HEK293 (cell line): ENCODE results near the gene BCL11B.

Source experiments
- ATF2 ChIP-seq: fragments of 450-650 bp; formaldehyde crosslinking; IDR thresholded peaks from 2 replicates; pipeline ENCODE4 v1.5.1; 2016; ENCODE audit warnings: missing biosample characterization, missing genetic modification characterization, low read depth
- MZF1 ChIP-seq: fragments of 450-650 bp; formaldehyde crosslinking; IDR thresholded peaks from 2 replicates; pipeline ENCODE4 v1.5.1; 2017; ENCODE audit warnings: missing biosample characterization, missing genetic modification characterization, borderline replicate concordance
- SALL2 ChIP-seq: fragments of 450-650 bp; formaldehyde crosslinking; IDR thresholded peaks from 2 replicates; pipeline ENCODE4 v1.5.0; 2017; ENCODE audit warnings: missing biosample characterization, mild to moderate bottlenecking, missing genetic modification characterization, borderline replicate concordance
- TCF7L2 ChIP-seq: IDR thresholded peaks from 2 replicates; pipeline ENCODE4 v1.6.1; 2011; ENCODE audit warnings: low read depth, mild to moderate bottlenecking, inconsistent platforms, low read length, moderate library complexity, borderline replicate concordance
- ZNF23 ChIP-seq: fragments of 450-650 bp; formaldehyde crosslinking; IDR thresholded peaks from 2 replicates; pipeline ENCODE4 v1.5.1; 2016; ENCODE audit warnings: missing biosample characterization, missing genetic modification characterization, borderline replicate concordance
- ZNF341 ChIP-seq: fragments of 450-650 bp; formaldehyde crosslinking; IDR thresholded peaks from 2 replicates; pipeline ENCODE4; 2016; ENCODE audit warnings: low read depth, missing biosample characterization, missing genetic modification characterization
- ZNF37A ChIP-seq: fragments of 450-650 bp; IDR thresholded peaks from 2 replicates; pipeline ENCODE4 v1.5.1; 2018; ENCODE audit warnings: missing biosample characterization, missing genetic modification characterization
- ZNF394 ChIP-seq: fragments of 450-650 bp; formaldehyde crosslinking; IDR thresholded peaks from 2 replicates; pipeline ENCODE4 v1.5.1; 2016; ENCODE audit warnings: missing biosample characterization, missing genetic modification characterization, mild to moderate bottlenecking, moderate library complexity, borderline replicate concordance
- ZNF510 ChIP-seq: fragments of 450-650 bp; formaldehyde crosslinking; IDR thresholded peaks from 2 replicates; pipeline ENCODE4 v1.5.1; 2018; ENCODE audit warnings: mild to moderate bottlenecking, missing genetic modification characterization, missing biosample characterization; ENCODE audit not compliant: insufficient replicate concordance
- TF ChIP-seq, protein P1 (sequence below): fragments of 450-650 bp; formaldehyde crosslinking; IDR thresholded peaks from 2 replicates; pipeline ENCODE4 v1.5.1; 2016; ENCODE audit warnings: missing biosample characterization, missing genetic modification characterization

DNA sequence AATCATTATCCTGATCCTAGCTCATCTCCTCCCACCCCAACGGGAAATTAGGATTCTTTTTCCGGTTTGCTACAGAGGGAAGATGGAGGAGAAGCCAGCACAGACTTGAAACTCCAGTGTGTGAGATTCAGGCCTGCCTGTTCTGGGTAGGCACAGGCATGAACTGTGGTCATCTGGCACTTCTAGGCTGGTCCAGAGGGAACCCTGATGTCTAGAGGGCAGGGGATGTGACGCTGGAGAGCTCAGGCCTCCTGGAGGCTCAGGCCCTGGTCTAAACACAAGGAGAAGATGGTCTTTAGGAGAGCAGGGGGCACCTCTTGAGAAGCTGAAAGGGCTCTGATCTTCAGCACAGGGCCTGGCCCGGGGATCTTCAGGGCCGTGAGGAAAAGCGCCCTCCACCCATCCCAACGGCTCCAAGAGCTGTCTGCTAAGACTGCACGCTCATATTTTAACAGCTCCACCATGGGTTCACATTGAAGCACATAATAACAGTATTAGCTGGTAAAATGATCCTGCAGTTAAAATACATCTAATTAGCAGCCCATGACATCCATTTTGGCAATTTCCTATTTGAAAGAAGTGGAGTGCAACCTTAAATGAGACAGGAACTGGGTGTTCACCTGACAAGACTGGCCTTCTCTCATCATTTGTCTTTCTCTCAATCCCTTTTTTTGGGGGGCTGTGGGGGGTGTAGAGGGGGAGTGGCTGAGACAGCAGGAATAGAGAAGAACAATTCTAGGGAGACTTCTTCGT is 35.4 kb downstream of the BCL11B start:
- TF ChIP-seq, protein P1, sequence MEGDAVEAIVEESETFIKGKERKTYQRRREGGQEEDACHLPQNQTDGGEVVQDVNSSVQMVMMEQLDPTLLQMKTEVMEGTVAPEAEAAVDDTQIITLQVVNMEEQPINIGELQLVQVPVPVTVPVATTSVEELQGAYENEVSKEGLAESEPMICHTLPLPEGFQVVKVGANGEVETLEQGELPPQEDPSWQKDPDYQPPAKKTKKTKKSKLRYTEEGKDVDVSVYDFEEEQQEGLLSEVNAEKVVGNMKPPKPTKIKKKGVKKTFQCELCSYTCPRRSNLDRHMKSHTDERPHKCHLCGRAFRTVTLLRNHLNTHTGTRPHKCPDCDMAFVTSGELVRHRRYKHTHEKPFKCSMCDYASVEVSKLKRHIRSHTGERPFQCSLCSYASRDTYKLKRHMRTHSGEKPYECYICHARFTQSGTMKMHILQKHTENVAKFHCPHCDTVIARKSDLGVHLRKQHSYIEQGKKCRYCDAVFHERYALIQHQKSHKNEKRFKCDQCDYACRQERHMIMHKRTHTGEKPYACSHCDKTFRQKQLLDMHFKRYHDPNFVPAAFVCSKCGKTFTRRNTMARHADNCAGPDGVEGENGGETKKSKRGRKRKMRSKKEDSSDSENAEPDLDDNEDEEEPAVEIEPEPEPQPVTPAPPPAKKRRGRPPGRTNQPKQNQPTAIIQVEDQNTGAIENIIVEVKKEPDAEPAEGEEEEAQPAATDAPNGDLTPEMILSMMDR (tag by site-specific recombination) = no peak
- TF ChIP-seq ZNF394 (tag by site-specific recombination) = no peak
- TF ChIP-seq ZNF510 (tag by site-specific recombination) = no peak
- TF ChIP-seq TCF7L2 = no peak
- no peak for TF ChIP-seq MZF1 (tag by site-specific recombination)
- TF ChIP-seq ZNF341 (tag by site-specific recombination) = no peak
- no peak for TF ChIP-seq ATF2 (tag by site-specific recombination)
- TF ChIP-seq ZNF23 (tag by site-specific recombination) = no peak
- TF ChIP-seq SALL2 (tag by site-specific recombination) = no peak
- no peak for TF ChIP-seq ZNF37A (tag by site-specific recombination)
